ENCODE results near the gene IRGQ. TPM values are rescaled to one million over a fixed set of nuclear protein-coding genes. Genes with fewer than 3 reads are reported as not detected.
A peak's percentile ranks its signal among the peaks of the same experiment; 100 is the strongest.

IRGQ gene
- total RNA-seq, 4 donors from 2014 or later: 20.2 to 25.8 (median 23.6) TPM

DNA sequence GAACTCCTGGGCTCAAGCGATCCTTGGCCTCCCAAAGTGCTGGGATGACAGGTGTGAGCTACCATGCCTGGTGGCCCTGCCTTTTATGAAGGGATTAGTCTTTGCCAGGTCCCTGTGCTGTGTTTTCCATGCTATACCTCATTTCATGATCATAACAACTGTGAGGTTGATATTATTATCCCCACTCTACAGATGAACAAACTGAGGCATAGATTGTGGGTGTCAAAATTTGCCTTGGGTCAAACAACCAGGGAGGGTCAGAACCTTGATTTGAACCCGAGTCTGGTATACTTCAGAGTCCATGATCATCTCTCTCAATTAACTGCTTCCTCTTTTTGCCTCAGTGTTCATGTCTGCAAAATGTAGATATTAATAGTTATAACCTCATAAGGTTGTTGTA is 13.4 kb downstream of the IRGQ start:
- Histone ChIP-seq H3K36me3 (no peaks in the 10 kb centered on the region), H3K4me1 (no peaks in the 10 kb centered on the region), H3K9me3 (no peaks in the 10 kb centered on the region), H3K27ac (no peak overlapping the region), H3K4me3 (no peak overlapping the region), H3K27me3 (no peaks in the 10 kb centered on the region)
- intact Hi-C loops (cut with DNase I; ENCODE audit: low total_unique reads) (no loop called here), in situ Hi-C loops (cut with MboI; ENCODE audit: low sequenced_read_pairs in 4 of 4) (no loop called here)
- no peak for ATAC-seq
- DNase-seq: no peak
- TF ChIP-seq, protein P1, sequence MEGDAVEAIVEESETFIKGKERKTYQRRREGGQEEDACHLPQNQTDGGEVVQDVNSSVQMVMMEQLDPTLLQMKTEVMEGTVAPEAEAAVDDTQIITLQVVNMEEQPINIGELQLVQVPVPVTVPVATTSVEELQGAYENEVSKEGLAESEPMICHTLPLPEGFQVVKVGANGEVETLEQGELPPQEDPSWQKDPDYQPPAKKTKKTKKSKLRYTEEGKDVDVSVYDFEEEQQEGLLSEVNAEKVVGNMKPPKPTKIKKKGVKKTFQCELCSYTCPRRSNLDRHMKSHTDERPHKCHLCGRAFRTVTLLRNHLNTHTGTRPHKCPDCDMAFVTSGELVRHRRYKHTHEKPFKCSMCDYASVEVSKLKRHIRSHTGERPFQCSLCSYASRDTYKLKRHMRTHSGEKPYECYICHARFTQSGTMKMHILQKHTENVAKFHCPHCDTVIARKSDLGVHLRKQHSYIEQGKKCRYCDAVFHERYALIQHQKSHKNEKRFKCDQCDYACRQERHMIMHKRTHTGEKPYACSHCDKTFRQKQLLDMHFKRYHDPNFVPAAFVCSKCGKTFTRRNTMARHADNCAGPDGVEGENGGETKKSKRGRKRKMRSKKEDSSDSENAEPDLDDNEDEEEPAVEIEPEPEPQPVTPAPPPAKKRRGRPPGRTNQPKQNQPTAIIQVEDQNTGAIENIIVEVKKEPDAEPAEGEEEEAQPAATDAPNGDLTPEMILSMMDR (IDR thresholded peaks at IDR 0.05 in 4 of 5, conservative IDR thresholded peaks at IDR 0.05 in 1 of 5): no peak
- TF ChIP-seq POLR2A (IDR thresholded peaks at IDR 0.05): no peak

GRCh38 chr19:43581467-43581866 is 14.5 kb downstream of the IRGQ start:
- Histone ChIP-seq H3K27ac (no peak overlapping the region), H3K9me3 (no peaks in the 10 kb centered on the region), H3K4me3 (no peak overlapping the region), H3K36me3 (no peaks in the 10 kb centered on the region), H3K4me1 (no peaks in the 10 kb centered on the region), H3K27me3 (no peaks in the 10 kb centered on the region)
- DNase-seq: no peak
- in situ Hi-C loops (cut with MboI; ENCODE audit: low sequenced_read_pairs in 4 of 4) (no loop called here), intact Hi-C loops (cut with DNase I; ENCODE audit: low total_unique reads) (no loop called here)
- no peak for TF ChIP-seq POLR2A (IDR thresholded peaks at IDR 0.05)
- TF ChIP-seq, protein P1 (IDR thresholded peaks at IDR 0.05 in 4 of 5, conservative IDR thresholded peaks at IDR 0.05 in 1 of 5): no peak
- ATAC-seq: no peak

DNA sequence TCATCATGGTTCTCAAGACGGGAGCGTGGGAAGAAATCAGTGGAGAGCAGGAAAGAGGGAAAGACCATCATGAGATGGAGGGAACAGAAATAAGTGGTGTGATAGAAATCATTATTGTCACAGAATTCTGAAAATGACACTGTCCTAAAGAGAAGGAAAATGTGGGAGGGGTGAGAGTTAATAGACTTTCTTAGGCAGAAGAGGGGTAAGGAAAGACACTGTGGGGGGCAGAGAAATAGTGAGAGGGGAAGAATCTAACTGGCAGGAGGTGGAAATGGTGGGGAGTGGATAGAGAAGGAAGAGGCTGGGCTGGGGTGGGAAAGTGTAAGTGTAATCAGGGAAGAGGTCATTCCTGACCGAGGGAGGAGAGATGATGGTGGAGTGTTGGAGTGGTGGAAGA is 17.1 kb downstream of the IRGQ start:
- no peak for TF ChIP-seq POLR2A (IDR thresholded peaks at IDR 0.05)
- TF ChIP-seq, protein P1 (IDR thresholded peaks at IDR 0.05 in 4 of 5, conservative IDR thresholded peaks at IDR 0.05 in 1 of 5): no peak
- Histone ChIP-seq H3K4me3 (no peak overlapping the region), H3K27me3 (no peaks in the 10 kb centered on the region), H3K9me3 (no peaks in the 10 kb centered on the region), H3K27ac (no peak overlapping the region), H3K4me1 (peaks cover 10 to 13% of the 10 kb centered on the region in 2 donors), H3K36me3 (peaks cover 0 to 3% of the 10 kb centered on the region in 2 donors)
- in situ Hi-C loops (cut with MboI; ENCODE audit: low sequenced_read_pairs in 4 of 4): no loop called here
- intact Hi-C loops (cut with DNase I; ENCODE audit: low total_unique reads): loop anchor here (5.0 kb wide), 1 partner anchor 46 kb away; the partner anchor contains the start of gene ZNF575
- no peak for DNase-seq
- ATAC-seq: no peak

GRCh38 chr19:43575955-43576878 is 19.7 kb downstream of the IRGQ start:
- TF ChIP-seq, protein P1 (IDR thresholded peaks at IDR 0.05 in 4 of 5, conservative IDR thresholded peaks at IDR 0.05 in 1 of 5): no peak
- TF ChIP-seq POLR2A (IDR thresholded peaks at IDR 0.05): no peak
- H3K4me1 ChIP-seq: peaks cover 10 to 13% of the 10 kb centered on the region in 2 donors
- ATAC-seq (no peak), DNase-seq (no peak)
- H3K36me3 ChIP-seq: peaks cover 0 to 8% of the 10 kb centered on the region in 2 donors
- in situ Hi-C loops (cut with MboI; ENCODE audit: low sequenced_read_pairs in 4 of 4) (no loop called here), intact Hi-C loops (cut with DNase I; ENCODE audit: low total_unique reads) (loop anchor here (1.0 to 5.0 kb wide), 2 partner anchors 20 to 44 kb away; partner anchors contain the start of genes IRGQ, ZNF575 and ZNF576)
- no peaks in the 10 kb centered on the region for H3K9me3 ChIP-seq
- H3K4me3 ChIP-seq: peak overlapping the region; percentile 75 to 98 (median 88)
- H3K27ac ChIP-seq: peak overlapping the region; percentile 50 to 86 (median 70)
- H3K27me3 ChIP-seq: no peaks in the 10 kb centered on the region

Measured in gastrocnemius medialis (tissue), 4 donors.